ENCODE data around the gene CERK. TPM values are rescaled to one million over a fixed set of nuclear protein-coding genes. Genes with fewer than 3 reads are reported as not detected.

Gene CERK
- total RNA-seq, 1 experiment from 2014 or later = 87.7 TPM

DNA sequence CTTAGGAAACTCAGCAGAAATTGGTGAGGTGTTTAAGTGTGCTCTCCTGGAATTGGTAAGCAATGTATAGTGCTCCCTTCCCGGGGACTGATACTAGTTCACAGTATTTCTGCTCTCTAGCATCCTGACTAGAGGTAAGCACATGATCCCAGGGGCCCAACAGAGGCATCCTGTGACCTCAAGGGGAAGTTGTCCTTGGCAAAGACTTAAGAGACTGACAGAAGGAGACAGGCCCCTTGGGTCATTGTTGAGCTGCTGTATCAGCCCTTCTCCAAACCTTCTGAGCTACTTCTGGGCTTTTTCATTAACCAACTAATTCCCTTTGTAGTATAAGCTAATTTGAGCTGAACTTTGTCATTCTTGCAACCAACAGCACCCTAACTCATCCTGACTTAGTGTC is 20.1 kb upstream of the CERK start:
- Histone ChIP-seq H3K27ac (no peak overlapping the region), H3K4me1 (peaks cover 8% of the 10 kb centered on the region), H3K9me3 (replicated peaks) (no peaks in the 10 kb centered on the region), H3K4me3 (no peak overlapping the region), H3K36me3 (no peaks in the 10 kb centered on the region), H3K27me3 (no peaks in the 10 kb centered on the region)
- DNase-seq = no peak

DNA sequence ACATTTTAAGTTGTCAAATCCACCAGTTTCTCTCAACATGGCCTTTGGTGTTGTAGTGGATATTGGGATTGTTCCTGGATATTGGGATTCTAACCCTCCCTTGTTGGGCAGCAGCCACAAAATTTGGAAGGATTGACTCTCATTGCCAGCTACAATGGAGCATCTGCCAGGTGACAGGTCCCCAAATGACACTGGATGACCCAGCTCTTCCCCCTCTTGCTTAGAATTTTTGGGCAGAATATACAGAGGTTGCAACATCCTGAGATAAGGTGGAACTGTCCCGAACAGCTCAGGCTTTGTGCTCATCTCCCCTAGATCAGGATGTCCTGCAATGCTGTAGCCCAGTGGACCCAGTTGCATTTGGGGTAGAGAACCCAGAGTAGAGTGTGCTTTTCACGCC is 19.1 kb upstream of the CERK start:
- Histone ChIP-seq H3K9me3 (replicated peaks) (no peaks in the 10 kb centered on the region), H3K4me1 (peaks cover 9% of the 10 kb centered on the region), H3K27ac (no peak overlapping the region), H3K4me3 (no peak overlapping the region), H3K27me3 (no peaks in the 10 kb centered on the region), H3K36me3 (no peaks in the 10 kb centered on the region)
- no peak for DNase-seq

DNA sequence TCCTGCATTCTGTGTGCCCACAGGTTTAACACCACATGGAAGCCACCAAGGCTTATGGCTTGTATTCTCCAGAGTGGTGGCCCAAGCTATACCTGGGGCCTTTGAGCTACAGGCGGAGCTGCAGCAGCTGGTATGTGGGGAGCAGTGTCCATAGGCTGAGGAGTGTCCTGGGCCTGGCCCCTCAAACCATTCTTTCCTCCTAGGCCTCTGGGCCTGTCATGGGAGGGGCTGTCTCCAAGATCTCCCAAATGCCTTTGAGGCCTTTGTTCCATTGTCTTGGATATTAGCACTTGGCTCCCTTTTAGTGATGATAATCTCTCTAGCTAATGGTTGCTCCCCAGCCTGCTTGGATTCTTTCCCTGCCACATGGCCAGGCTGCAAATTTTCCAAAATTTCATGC is 18.0 kb upstream of the CERK start:
- H3K4me1 ChIP-seq = peaks cover 9% of the 10 kb centered on the region
- H3K27ac ChIP-seq = no peak overlapping the region
- no peaks in the 10 kb centered on the region for H3K27me3 ChIP-seq
- no peak overlapping the region for H3K4me3 ChIP-seq
- H3K36me3 ChIP-seq = no peaks in the 10 kb centered on the region
- no peaks in the 10 kb centered on the region for H3K9me3 ChIP-seq (replicated peaks)
- no peak for DNase-seq

DNA sequence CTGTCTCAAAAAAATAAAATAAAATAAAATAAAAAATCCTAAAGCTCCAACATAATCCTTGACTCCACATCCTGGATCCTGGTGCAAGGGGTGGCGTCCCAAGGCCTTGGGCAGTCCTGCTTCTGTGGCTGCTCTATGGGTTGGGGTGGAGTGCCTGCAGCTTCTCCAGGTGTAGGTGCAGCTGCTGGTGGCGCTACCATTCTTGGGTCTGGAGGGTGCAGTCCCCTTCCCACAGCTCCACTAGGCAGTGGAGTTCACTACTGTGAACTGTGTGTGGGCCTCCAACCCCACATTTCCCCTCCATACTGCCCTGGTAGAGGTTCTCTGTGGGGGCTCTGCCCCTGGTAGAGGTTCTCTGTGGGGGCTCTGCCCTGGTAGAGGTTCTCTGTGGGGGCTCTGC is 17.5 kb upstream of the CERK start:
- no peak for DNase-seq
- Histone ChIP-seq H3K4me1 (peaks cover 13% of the 10 kb centered on the region), H3K27ac (no peak overlapping the region), H3K36me3 (no peaks in the 10 kb centered on the region), H3K4me3 (no peak overlapping the region), H3K9me3 (replicated peaks) (no peaks in the 10 kb centered on the region), H3K27me3 (no peaks in the 10 kb centered on the region)

DNA sequence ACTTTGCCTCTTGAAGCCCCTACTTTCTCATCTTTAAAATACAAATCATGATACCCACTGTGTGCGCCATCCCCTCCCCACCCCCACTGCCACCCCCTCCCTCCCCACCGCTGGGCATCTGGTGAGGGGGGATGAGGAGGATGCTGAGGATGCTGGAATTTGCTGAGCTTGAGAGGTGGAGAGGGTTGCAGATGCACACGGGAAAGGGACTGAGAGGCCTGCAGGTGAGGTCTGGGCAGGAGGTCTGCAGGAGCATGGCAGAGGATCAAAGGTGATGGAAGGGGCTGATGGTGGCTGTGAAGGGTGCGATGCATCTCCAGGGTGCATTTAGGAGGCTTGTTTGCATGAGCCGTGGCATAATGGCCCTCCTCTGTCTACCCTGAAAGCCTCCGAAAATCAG is 16.8 kb upstream of the CERK start:
- H3K9me3 ChIP-seq (replicated peaks) = no peaks in the 10 kb centered on the region
- no peaks in the 10 kb centered on the region for H3K27me3 ChIP-seq
- DNase-seq = no peak
- no peaks in the 10 kb centered on the region for H3K36me3 ChIP-seq
- H3K4me1 ChIP-seq = peaks cover 13% of the 10 kb centered on the region
- peak overlapping the region; percentile 91; the same call in 1 of the 2 replicates for H3K27ac ChIP-seq
- H3K4me3 ChIP-seq = peak overlapping the region; percentile 33

DNA sequence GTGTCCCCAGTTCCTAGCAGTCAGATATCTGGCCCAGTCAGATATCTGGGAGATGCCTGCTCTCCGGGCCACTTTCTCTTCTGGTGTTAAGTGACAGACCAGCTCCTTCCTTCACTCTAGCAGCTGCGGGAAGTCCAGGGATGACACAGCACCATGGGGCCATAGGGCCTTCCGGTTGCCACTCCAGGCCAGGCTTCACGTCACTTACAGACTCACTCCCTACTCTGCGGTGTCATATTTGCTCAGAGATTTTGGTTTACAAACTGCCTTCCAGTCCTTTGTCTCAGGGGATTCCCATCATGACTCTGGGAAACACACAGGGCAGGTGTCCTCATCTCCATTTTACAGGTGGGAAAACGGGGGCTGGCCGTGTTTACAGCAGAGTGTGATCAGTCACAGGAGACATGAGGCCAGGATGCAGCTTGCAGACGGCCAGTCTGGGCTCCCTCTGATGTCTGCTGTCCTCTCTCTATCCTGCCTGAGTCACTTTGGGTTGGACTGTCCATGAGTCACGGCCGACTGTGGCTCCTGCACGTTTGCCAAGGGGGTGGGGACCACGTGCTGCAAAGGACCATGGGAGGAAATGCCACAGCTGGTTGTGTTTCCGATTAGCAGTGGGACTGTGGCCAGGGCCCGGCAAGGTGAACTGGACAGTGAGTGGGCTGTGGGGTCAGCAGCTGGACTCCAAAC is 16.2 kb upstream of the CERK start:
- Histone ChIP-seq H3K9me3 (replicated peaks) (no peaks in the 10 kb centered on the region), H3K4me3 (peak overlapping the region; percentile 33), H3K27me3 (no peaks in the 10 kb centered on the region), H3K27ac (peak overlapping the region; percentile 91), H3K4me1 (peaks cover 15% of the 10 kb centered on the region), H3K36me3 (no peaks in the 10 kb centered on the region)
- DNase-seq = peak; percentile 92 to 94

DNA sequence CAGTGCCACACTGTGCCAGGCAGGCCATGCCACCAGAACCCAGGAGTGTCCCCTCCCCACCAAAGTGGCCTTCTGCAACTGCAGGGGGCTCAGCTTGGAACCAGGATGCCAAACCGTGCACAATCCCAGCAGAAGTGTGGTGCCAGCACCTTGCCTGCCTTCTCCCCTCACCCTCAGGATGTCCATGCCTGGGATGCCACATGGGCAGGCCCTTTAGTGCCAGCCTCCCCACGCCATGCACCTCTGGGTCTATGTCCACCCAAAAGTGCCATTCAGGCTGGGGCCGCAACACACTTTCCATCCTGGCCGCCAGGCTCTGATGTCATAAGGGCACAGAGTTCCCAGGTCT is 15.7 kb upstream of the CERK start:
- Histone ChIP-seq H3K4me1 (peaks cover 15% of the 10 kb centered on the region), H3K4me3 (peak overlapping the region; percentile 33)

DNA sequence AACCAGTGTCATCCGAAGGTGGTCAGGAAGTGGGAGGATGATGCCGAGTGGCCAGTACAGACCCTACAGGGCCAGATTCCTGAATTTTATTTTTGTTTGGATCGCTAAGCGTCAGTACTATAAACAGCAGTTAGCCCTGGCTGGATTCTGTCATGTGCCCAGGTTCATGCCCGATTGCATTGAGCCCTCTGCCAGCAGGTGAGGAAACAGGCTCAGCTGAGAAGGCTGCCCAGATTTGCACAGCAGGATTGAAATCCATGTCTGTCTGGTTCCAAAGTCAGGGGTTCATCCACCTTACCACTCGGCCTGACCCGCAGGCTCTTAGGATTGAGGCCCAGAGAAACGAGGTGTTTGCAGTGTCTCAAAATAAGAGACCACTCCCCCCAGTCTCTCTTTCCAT is 15.3 kb upstream of the CERK start:
- Histone ChIP-seq H3K27ac (peak overlapping the region; percentile 91), H3K9me3 (replicated peaks) (no peaks in the 10 kb centered on the region), H3K4me3 (peak overlapping the region; percentile 33; the same call in 1 of the 2 replicates), H3K27me3 (no peaks in the 10 kb centered on the region), H3K36me3 (no peaks in the 10 kb centered on the region), H3K4me1 (peaks cover 15% of the 10 kb centered on the region)
- no peak for DNase-seq

More for the DNA sequence above, 15.7 kb upstream of the CERK start:
- DNase-seq = no peak
- no peaks in the 10 kb centered on the region for H3K27me3 ChIP-seq
- peak overlapping the region; percentile 91 for H3K27ac ChIP-seq
- H3K9me3 ChIP-seq (replicated peaks) = no peaks in the 10 kb centered on the region
- no peaks in the 10 kb centered on the region for H3K36me3 ChIP-seq

DNA sequence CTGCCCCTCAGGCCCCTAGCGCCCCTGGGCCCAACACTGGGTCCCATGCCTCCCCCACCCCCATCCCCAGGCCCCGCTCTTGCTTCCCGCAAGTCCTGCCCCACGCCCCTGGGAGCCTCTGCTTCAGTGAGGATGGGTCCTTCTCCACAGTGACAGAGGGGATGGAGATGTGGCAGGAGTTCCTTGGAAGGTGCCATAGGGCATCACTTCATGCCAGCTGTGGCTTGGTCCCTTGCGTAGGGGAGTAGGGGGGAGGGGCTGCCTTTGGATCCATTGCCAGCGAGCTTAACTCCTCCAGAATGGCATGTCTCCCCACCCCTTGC is 14.9 kb upstream of the CERK start:
- Histone ChIP-seq H3K4me1 (peaks cover 17% of the 10 kb centered on the region), H3K27ac (no peak overlapping the region; the same call in 1 of the 2 replicates), H3K27me3 (no peaks in the 10 kb centered on the region; the same call in 1 of the 2 replicates), H3K9me3 (replicated peaks) (no peaks in the 10 kb centered on the region), H3K4me3 (no peak overlapping the region), H3K36me3 (no peaks in the 10 kb centered on the region)
- no peak for DNase-seq

DNA sequence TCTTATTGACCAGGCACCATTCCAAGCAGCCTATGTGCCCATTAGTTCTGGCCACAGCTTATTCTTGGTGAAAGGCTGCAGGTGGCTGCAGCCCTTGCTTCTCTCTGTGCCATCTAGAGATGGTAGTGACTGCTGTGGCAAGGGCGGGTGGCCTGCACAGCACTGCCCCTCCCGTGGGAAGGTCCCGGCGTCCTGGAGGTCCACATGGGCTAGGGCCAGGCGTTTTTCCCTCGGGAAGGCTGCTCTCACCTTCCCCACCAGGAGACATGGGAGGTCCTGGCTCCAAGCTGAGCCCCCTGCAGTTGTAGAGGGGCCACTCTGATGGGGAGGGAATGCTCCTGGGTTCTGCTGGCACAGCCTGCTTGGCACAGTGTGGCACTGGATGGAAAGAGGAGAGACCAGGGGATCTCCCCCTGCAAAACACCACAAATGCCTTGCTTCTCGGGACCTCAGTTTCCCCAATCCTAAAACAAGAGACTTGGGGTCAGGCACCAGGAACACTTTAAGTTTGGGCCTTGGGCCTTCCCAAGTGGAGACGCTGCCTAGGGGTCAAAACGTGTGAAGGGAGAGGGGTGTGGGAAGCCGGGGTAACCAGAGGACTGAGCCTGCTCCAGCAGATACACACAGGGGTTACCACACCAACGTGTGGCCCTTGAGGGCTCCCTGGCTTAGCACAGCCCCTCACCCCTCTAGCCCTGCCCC is 14.4 kb upstream of the CERK start:
- no peak for DNase-seq
- Histone ChIP-seq H3K27me3 (no peaks in the 10 kb centered on the region; the same call in 1 of the 2 replicates), H3K4me3 (no peak overlapping the region), H3K4me1 (peaks cover 21% of the 10 kb centered on the region), H3K36me3 (no peaks in the 10 kb centered on the region), H3K9me3 (replicated peaks) (no peaks in the 10 kb centered on the region), H3K27ac (no peak overlapping the region)

DNA sequence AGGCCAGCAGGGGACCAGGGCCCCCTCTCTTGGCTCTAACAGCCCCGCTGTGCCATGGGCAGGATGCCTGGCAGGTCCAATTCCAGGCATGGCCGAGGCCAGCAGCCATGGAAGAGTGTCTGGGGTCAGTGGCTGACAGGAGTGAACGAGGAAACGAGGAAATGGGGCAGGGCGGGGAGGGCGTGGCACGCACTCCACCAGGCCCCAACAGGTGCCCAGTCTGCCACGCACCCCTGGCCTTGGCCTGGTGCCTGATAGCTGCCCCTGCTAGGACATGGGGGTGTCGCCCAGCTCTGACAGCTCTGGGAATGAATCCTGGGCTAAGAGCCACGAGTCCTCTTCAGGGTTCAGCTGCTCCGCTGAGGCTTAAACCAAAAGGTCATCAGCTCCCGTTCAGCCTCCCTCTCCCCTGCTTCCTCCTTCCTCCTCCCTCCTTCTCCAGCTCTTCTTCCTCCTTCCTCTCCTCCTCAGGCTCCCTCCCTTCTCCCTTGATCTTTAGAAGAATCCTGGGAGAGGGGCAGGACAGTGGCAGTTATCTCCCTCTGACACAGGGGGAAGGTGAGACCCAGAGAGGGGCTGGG is 12.9 kb upstream of the CERK start:
- Histone ChIP-seq H3K27me3 (no peaks in the 10 kb centered on the region; the same call in 1 of the 2 replicates), H3K4me3 (no peak overlapping the region), H3K36me3 (no peaks in the 10 kb centered on the region), H3K9me3 (replicated peaks) (no peaks in the 10 kb centered on the region), H3K27ac (no peak overlapping the region), H3K4me1 (peaks cover 21% of the 10 kb centered on the region)
- DNase-seq = no peak

DNA sequence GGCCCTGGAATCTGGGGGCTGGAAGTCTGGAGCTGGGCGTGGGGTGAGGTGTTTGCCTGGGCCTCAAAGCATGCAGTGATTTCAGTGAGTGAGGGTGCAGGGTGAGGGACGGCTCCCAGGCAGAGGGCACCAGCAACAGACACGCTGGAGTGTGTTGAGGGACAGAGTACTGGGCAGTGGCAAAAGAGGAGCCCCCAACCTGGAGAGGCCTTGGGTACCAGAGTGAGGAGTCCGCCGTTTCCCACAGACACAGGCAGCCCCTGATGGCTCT is 12.4 kb upstream of the CERK start:
- no peak overlapping the region for H3K4me3 ChIP-seq

DNA sequence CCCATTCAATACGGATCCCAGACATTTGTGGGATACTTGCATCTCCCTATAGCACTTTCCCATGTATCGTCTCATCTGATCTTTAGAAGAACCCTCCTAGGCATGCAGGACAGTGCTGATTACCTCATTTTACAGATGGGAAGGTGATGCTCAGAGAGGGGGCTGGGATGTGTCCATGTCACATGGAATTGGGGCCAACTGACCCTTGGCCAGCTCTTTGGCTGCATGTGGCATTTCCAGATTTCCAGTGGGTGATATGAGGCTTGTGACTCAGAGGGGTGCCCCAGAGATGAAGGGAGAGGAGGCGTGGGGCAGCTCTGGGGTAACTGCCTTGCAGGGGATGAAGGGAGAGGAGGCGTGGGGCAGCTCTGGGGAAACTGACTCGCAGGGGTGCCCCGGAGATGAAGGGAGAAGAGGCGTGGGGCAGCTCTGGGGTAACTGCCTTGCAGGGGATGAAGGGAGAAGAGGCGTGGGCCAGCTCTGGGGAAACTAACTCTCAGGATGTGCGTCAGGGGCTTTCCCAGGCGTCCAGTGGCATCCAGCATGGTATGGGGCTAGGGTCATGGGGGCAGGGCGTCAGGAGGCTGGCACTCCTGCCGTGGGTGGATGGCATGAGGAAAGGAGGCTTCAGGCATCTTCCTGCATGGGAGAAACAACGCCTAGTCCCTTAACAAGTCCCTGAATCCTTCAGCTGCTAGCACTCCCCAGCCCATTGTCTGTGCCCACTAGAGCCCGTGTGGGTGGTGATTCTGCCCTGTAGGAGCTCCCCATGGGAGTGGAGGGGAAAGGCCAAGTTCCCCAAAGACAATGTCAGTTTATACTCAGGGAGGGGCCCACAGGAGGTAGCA is 11.9 kb upstream of the CERK start:
- no peak for DNase-seq
- Histone ChIP-seq H3K36me3 (no peaks in the 10 kb centered on the region), H3K4me3 (no peak overlapping the region), H3K4me1 (peaks cover 21% of the 10 kb centered on the region), H3K27ac (no peak overlapping the region), H3K9me3 (replicated peaks) (no peaks in the 10 kb centered on the region), H3K27me3 (no peaks in the 10 kb centered on the region; the same call in 1 of the 2 replicates)

More for the DNA sequence above, 12.4 kb upstream of the CERK start:
- no peaks in the 10 kb centered on the region for H3K9me3 ChIP-seq (replicated peaks)
- no peak for DNase-seq
- no peak overlapping the region for H3K27ac ChIP-seq
- peaks cover 21% of the 10 kb centered on the region for H3K4me1 ChIP-seq
- H3K27me3 ChIP-seq = no peaks in the 10 kb centered on the region; the same call in 1 of the 2 replicates
- H3K36me3 ChIP-seq = no peaks in the 10 kb centered on the region

DNA sequence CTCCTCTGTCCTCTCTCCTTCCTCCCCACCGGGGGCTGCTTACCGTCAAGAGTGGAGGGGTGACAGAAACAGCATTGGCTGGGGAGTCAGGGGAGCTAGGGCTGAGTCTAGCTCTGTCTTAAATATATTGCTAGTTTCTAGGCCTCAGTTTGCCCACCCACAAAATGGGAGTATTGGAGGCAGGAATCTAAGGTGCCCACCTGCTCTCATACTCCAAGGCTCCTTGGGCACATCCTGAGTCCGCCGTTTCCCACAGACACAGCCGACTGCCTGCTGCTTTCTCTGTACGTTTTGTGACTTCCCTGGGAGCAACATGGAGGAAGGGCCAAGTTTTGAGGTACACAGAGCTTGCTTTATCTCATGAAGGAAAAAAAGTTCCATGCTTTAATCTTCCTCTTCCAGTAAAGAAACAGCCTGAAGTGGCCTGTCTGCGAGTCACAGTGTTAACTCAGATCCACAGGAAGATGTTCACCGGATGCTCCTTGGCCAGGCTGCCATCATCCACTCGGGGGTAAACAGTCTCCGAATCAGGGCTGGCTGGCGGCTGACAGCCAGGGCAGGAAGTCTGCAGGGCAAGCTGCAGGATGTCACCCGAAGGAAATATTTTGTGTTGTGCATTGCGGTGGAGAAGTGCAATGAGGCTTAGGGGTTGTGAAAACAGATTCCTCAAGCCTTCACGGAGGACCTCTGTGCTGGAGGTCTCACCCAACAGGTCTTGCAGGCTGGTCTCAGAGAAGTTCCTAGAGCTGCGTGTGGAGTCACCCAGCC is 11.0 kb upstream of the CERK start:
- no peak overlapping the region for H3K4me3 ChIP-seq
- H3K27ac ChIP-seq = no peak overlapping the region
- peaks cover 21% of the 10 kb centered on the region for H3K4me1 ChIP-seq
- H3K36me3 ChIP-seq = no peaks in the 10 kb centered on the region
- no peaks in the 10 kb centered on the region; the same call in 1 of the 2 replicates for H3K27me3 ChIP-seq
- no peaks in the 10 kb centered on the region for H3K9me3 ChIP-seq (replicated peaks)
- DNase-seq = no peak
